ENCODE measurements around the gene SYT17.

The SYT17 gene

GRCh38 chr16:19314718-19315425 lies 146.8 kb downstream of the SYT17 start:
- Histone ChIP-seq H3K27me3 (ENCODE audit: control insufficient read depth, insufficient read depth, low read length) (no peaks in the 10 kb centered on the region), H3K36me3 (ENCODE audit: insufficient read depth, low read length) (no peaks in the 10 kb centered on the region), H3K4me2 (ENCODE audit: low read length) (no peak overlapping the region), H3K4me1 (ENCODE audit: control insufficient read depth, insufficient read depth, low read length) (no peaks in the 10 kb centered on the region), H3K9me3 (replicated peaks; ENCODE audit: low read length) (no peaks in the 10 kb centered on the region), H3K4me3 (ENCODE audit: low read length) (no peak overlapping the region), H3K9ac (ENCODE audit: low read depth, low read length) (no peak overlapping the region)

GRCh38 chr16:19315889-19316433 lies 147.9 kb downstream of the SYT17 start:
- Histone ChIP-seq H3K9me3 (replicated peaks; ENCODE audit: low read length) (no peaks in the 10 kb centered on the region), H3K36me3 (ENCODE audit: insufficient read depth, low read length) (no peaks in the 10 kb centered on the region), H3K4me1 (ENCODE audit: control insufficient read depth, insufficient read depth, low read length) (no peaks in the 10 kb centered on the region), H3K4me2 (ENCODE audit: low read length) (no peak overlapping the region), H3K4me3 (ENCODE audit: low read length) (no peak overlapping the region), H3K9ac (ENCODE audit: low read depth, low read length) (no peak overlapping the region), H3K27me3 (ENCODE audit: control insufficient read depth, insufficient read depth, low read length) (no peaks in the 10 kb centered on the region)

- Histone ChIP-seq H3K9ac (ENCODE audit: low read depth, low read length) (no peak overlapping the region), H3K4me1 (ENCODE audit: control insufficient read depth, insufficient read depth, low read length) (no peaks in the 10 kb centered on the region), H3K4me3 (ENCODE audit: low read length) (no peak overlapping the region), H3K4me2 (ENCODE audit: low read length) (no peak overlapping the region), H3K27me3 (ENCODE audit: control insufficient read depth, insufficient read depth, low read length) (no peaks in the 10 kb centered on the region), H3K9me3 (replicated peaks; ENCODE audit: low read length) (no peaks in the 10 kb centered on the region), H3K36me3 (ENCODE audit: insufficient read depth, low read length) (no peaks in the 10 kb centered on the region)
Measured at GRCh38 chr16:19316846-19317245, 148.8 kb downstream of the SYT17 start.

All from skeletal muscle satellite cell (primary cell).